HepG2 (cell line): Measurements from ENCODE around the gene CDSN. TPM values are rescaled to one million over a fixed set of nuclear protein-coding genes. Genes with fewer than 3 reads are reported as not detected.

Experiments
- ATAC-seq: fragments of 200-7000 bp; cut with Tn5 transposase; 3 replicates; pipeline ENCODE4 v1.9.1; 2020; ENCODE audit warnings: mild to moderate bottlenecking, moderate library complexity
- BruUV-seq: library from RNA; stranded (reverse); fragments of 400-500 nt; replicated peaks from 2 replicates; lab custom pipeline; 2021; lab: Mats Ljungman, UMichigan
- CTCF ChIA-PET: fragments of 300-600 bp; formaldehyde crosslinking; extraction: SDS; loops from one replicate; lab custom pipeline; 2021; ENCODE audit warnings: low total read pairs, inconsistent platforms, low intra/inter-chr PET ratio; lab: Yijun Ruan, JAX
- POLR2A ChIA-PET: fragments of 350-600 bp; sonication (Branson Sonifier 250); formaldehyde crosslinking; loops from one replicate; lab custom pipeline; 2020; ENCODE audit warnings: antibody characterized with exemption, inconsistent platforms; lab: Yijun Ruan, JAX
- DNase-seq: peaks from one replicate; pipeline ENCODE4 v3.0.0-alpha.2; 2015; ENCODE audit warnings: low spot score
- FAIRE-seq: peaks from 3 replicates; lab custom pipeline; 2011; peaks lifted over from hg19 to GRCh38; lab: Jason Lieb, UNC
- H2AFZ ChIP-seq: one replicate; pipeline ENCODE4 v1.6.1; 2011; ENCODE audit warnings: low read length, inconsistent platforms
- H3K27ac ChIP-seq: fragments of 300-600 bp; 3 replicates; pipeline ENCODE4 v1.8.0; 2011; ENCODE audit warnings: mixed run types, mild to moderate bottlenecking, mixed read lengths, low read length, inconsistent platforms; ENCODE audit not compliant: insufficient read depth; ENCODE audit errors: extremely low read length
- H3K27me3 ChIP-seq, 2 experiments: fragments of 200-600 bp in 1 of 2; 2 replicates in 1 of 2; 3 replicates in 1 of 2; pipeline versions ENCODE4 v1.6.0 to v1.8.0; 2011; ENCODE audit warnings: low read length in 2 of 2, mild to moderate bottlenecking in 2 of 2, moderate library complexity in 2 of 2, inconsistent platforms in 1 of 2; ENCODE audit not compliant: insufficient read depth in 2 of 2, control insufficient read depth in 1 of 2
- H3K36me3 ChIP-seq, 2 experiments: fragments of 200-600 bp in 1 of 2; replicated peaks in 1 of 2; 2 replicates in 1 of 2; 3 replicates in 1 of 2; pipeline versions ENCODE4 v1.5.1 to v1.8.0; 2011; ENCODE audit warnings: low read length in 2 of 2, inconsistent platforms in 1 of 2; ENCODE audit not compliant: insufficient read depth in 2 of 2, control insufficient read depth in 1 of 2
- H3K4me1 ChIP-seq: 2 replicates; pipeline ENCODE4 v1.5.1; 2012; ENCODE audit warnings: low read length, inconsistent platforms; ENCODE audit not compliant: insufficient read depth
- H3K4me2 ChIP-seq: 2 replicates; pipeline ENCODE4 v1.6.0; 2011; ENCODE audit warnings: low read depth, low read length, inconsistent platforms
- H3K4me3 ChIP-seq, 3 experiments: fragments of 200-600 bp in 1 of 3; sonication (generic), shearing (Covaris generic) in 1 of 3; replicated peaks in 1 of 3; 2 replicates each; pipeline ENCODE4 v1.5.1; 2011 to 2016; ENCODE audit warnings: low read length in 3 of 3, inconsistent platforms in 2 of 3, low read depth in 2 of 3, mild to moderate bottlenecking in 2 of 3, control low read depth in 1 of 3, mixed read lengths in 1 of 3; ENCODE audit not compliant: insufficient read depth in 1 of 3
- H3K79me2 ChIP-seq: one replicate; pipeline ENCODE4 v1.6.1; 2011; ENCODE audit warnings: low read length, inconsistent platforms; ENCODE audit not compliant: insufficient read depth
- H3K9ac ChIP-seq: 2 replicates; pipeline ENCODE4 v1.6.0; 2011; ENCODE audit warnings: mild to moderate bottlenecking, low read depth, low read length, inconsistent platforms; ENCODE audit not compliant: insufficient read depth
- H3K9me3 ChIP-seq: 2 replicates; pipeline ENCODE4 v1.5.1; 2012; ENCODE audit warnings: mild to moderate bottlenecking, low read length
- H4K20me1 ChIP-seq: 2 replicates; pipeline ENCODE4 v1.6.0; 2011; ENCODE audit warnings: inconsistent platforms, mild to moderate bottlenecking, low read length, moderate library complexity; ENCODE audit not compliant: insufficient read depth
- FIP1L1 ChIP-seq: fragments of 200-400 bp; formaldehyde crosslinking; IDR thresholded peaks from 2 replicates; pipeline ENCODE4 v1.6.1; 2018; ENCODE audit warnings: low read depth, mild to moderate bottlenecking, low read length, moderate library complexity, borderline replicate concordance; ENCODE audit not compliant: insufficient read depth
- FOXO1 ChIP-seq: sonication (generic); formaldehyde crosslinking; IDR thresholded peaks from 2 replicates; pipeline ENCODE4 v1.4.0; 2020; ENCODE audit warnings: missing genetic modification reagents
- GPN1 ChIP-seq: sonication (generic); formaldehyde crosslinking; IDR thresholded peaks from 2 replicates; pipeline ENCODE4 v1.5.1; 2020; ENCODE audit warnings: missing genetic modification reagents, borderline replicate concordance
- MIER2 ChIP-seq: IDR thresholded peaks from 2 replicates; pipeline ENCODE4 v1.6.1; 2016; ENCODE audit warnings: missing biosample characterization, missing genetic modification reagents
- MTF1 ChIP-seq: sonication (generic); formaldehyde crosslinking; IDR thresholded peaks from 2 replicates; pipeline ENCODE4 v1.5.0; 2020; ENCODE audit warnings: missing genetic modification reagents
- PAWR ChIP-seq: sonication (generic); formaldehyde crosslinking; IDR thresholded peaks from 2 replicates; pipeline ENCODE4 v1.4.0; 2020; ENCODE audit warnings: missing genetic modification reagents, mild to moderate bottlenecking, borderline replicate concordance
- RFXAP ChIP-seq: sonication (generic); formaldehyde crosslinking; IDR thresholded peaks from 2 replicates; pipeline ENCODE4 v1.4.0; 2020; ENCODE audit warnings: missing genetic modification reagents, borderline replicate concordance
- ZMYM3 ChIP-seq: sonication (generic); formaldehyde crosslinking; IDR thresholded peaks from 2 replicates; pipeline ENCODE4 v1.5.1; 2020; ENCODE audit warnings: mild to moderate bottlenecking, missing genetic modification reagents
- ZNF10 ChIP-seq: sonication (generic); formaldehyde crosslinking; IDR thresholded peaks from 2 replicates; pipeline ENCODE4 v1.4.0; 2020; ENCODE audit warnings: mild to moderate bottlenecking, low read depth, missing genetic modification reagents, borderline replicate concordance
- ZNF253 ChIP-seq: sonication (generic); formaldehyde crosslinking; IDR thresholded peaks from 2 replicates; pipeline ENCODE4 v1.8.0; 2022; ENCODE audit warnings: mild to moderate bottlenecking, missing genetic modification reagents, borderline replicate concordance
- ZNF547 ChIP-seq: sonication (generic); formaldehyde crosslinking; IDR thresholded peaks from 2 replicates; pipeline ENCODE4 v1.5.1; 2020; ENCODE audit warnings: mild to moderate bottlenecking, missing genetic modification reagents
- WGBS: methylation state at CpG from one replicate; pipeline ENCODE4 v1.1.6; 2017; ENCODE audit warnings: low lambda C conversion rate; 5-methylcytosine and 5-hydroxymethylcytosine counted together
- in situ Hi-C: cut with HindIII; loops from 2 replicates; pipeline ENCODE4 v1.10.0; 2017; ENCODE audit warnings: low pct_unique_long_range_greater_than_20kb; ENCODE audit not compliant: extremely low pct_ligation_motif_present
- intact Hi-C: fragments of 100-400 bp; cut with micrococcal nuclease; formaldehyde crosslinking; loops from one replicate; pipeline ENCODE4 v1.10.0; 2022; ENCODE audit not compliant: unreplicated experiment
- polyA plus RNA-seq, 8 experiments: library from polyadenylated mRNA; depleted of rRNA in 3 of 8; stranded (reverse) in 7 of 8; unstranded in 1 of 8; fragments of >200 nt; fragmentation: Illumina TruSeq in 4 of 8; extraction: Trizol in 4 of 8; gene quantifications; 2 replicates each; pipeline versions ENCODE4 v1.2.1 to v1.2.3, GENCODE V29; 2011 to 2016; ENCODE audit warnings: low read depth in 4 of 8, missing spikeins in 1 of 8, mixed read lengths in 1 of 8; ENCODE audit not compliant: insufficient read depth in 1 of 8
- total RNA-seq, 5 experiments: library from RNA; depleted of rRNA; stranded (reverse); fragments of >200 nt; fragmentation: Illumina TruSeq; extraction: Trizol; gene quantifications; 2 replicates each; pipeline ENCODE4 v1.2.3, GENCODE V29; 2016; ENCODE audit warnings: low read depth in 1 of 5

CDSN gene
- total and polyA plus RNA-seq, 2 of the 13 experiments (the other 11 are each of a cell fraction or from before 2014, with no cell fraction given), result not detected

DNA sequence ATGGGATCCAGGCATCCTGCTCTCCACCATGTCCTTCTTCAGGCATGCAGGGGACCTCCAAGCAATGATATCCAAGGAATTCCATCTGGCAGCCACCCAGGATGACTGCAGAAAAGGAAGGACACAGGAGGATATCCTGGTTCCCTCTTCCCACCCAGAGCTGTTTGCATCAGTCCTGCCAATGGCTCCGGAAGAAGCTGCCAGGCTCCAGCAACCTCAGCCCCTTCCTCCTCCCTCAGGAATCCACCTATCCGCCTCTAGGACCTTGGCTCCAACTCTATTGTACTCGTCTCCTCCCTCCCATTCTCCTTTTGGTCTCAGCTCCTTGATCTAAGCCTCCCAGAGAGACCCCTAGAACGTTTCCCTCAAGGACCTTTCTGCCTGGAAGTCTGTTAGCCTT, 19.4 kb upstream of the CDSN start:
- Histone ChIP-seq H3K9me3 (no peaks in the 10 kb centered on the region), H3K9ac (no peak overlapping the region), H3K4me1 (peaks cover 7% of the 10 kb centered on the region), H3K4me2 (no peak overlapping the region), H3K4me3 (no peak overlapping the region), H3K79me2 (no peaks in the 10 kb centered on the region), H4K20me1 (no peaks in the 10 kb centered on the region), H3K27ac (no peak overlapping the region), H2AFZ (no peak overlapping the region), H3K36me3 (peaks cover 1 to 10% of the 10 kb centered on the region in 2 experiments; a peak in 3 of 5 replicates), H3K27me3 (0 out of 5 replicates have a peak, but pooled peaks cover 0 to 4% of the 10 kb centered on the region in 2 experiments)
- ATAC-seq (no peak), FAIRE-seq (no peak), DNase-seq (no peak)
- TF ChIP-seq GPN1 (CRISPR knock-in tag) (no peak), ZNF10 (no peak), ZNF253 (CRISPR knock-in tag) (no peak), ZMYM3 (no peak), RFXAP (no peak), ZNF547 (CRISPR knock-in tag) (no peak), FOXO1 (CRISPR knock-in tag) (no peak), MTF1 (CRISPR knock-in tag) (no peak), PAWR (no peak), MIER2 (CRISPR knock-in tag) (no peak), FIP1L1 (no peak)
- no TSS peak for BruUV-seq
- CTCF ChIA-PET, result no interaction called here
- POLR2A ChIA-PET, result no interaction called here
- 6% methylated on average over 4 of the region's 4 CpGs for WGBS
- intact Hi-C loops, result no loop called here
- in situ Hi-C loops, result loop anchor here (5.0 kb wide), 2 partner anchors 53 to 228 kb away; no protein-coding TSS in a partner anchor
